HG03280 (cell line): ENCODE results near the gene HMGCLL1.

Experiments
- ATAC-seq: cut with Tn5 transposase; IDR thresholded peaks from one replicate; pipeline ENCODE4 v1.9.1; 2021; ENCODE audit warnings: mild to moderate bottlenecking, moderate library complexity; ENCODE audit not compliant: unreplicated experiment

Gene HMGCLL1

GRCh38 chr6:55578537-55579363, at the start of gene HMGCLL1:
HMGCLL1 (minus strand) TSS chr6:55579192; CDS start chr6:55579055, 137 bp downstream.
- no peak for ATAC-seq

- no peak for ATAC-seq
Measured at GRCh38 chr6:55621993-55622392, 43.0 kb upstream of the HMGCLL1 start.

- no peak for ATAC-seq
Measured at GRCh38 chr6:55621244-55621643, 42.3 kb upstream of the HMGCLL1 start.

GRCh38 chr6:55617272-55617671, 38.3 kb upstream of the HMGCLL1 start:
- peak; percentile 86 for ATAC-seq

- ATAC-seq: no peak
Measured at GRCh38 chr6:55604021-55604420, 25.0 kb upstream of the HMGCLL1 start.

GRCh38 chr6:55601120-55601519, 22.1 kb upstream of the HMGCLL1 start:
- ATAC-seq: no peak

GRCh38 chr6:55594442-55594841, 15.4 kb upstream of the HMGCLL1 start:
- no peak for ATAC-seq

GRCh38 chr6:55584654-55585354, 5.8 kb upstream of the HMGCLL1 start:
- no peak for ATAC-seq

GRCh38 chr6:55576811-55577210, 2.2 kb downstream of the HMGCLL1 start:
- no peak for ATAC-seq

GRCh38 chr6:55574556-55574955, 4.4 kb downstream of the HMGCLL1 start:
- no peak for ATAC-seq

GRCh38 chr6:55569638-55570037, 9.4 kb downstream of the HMGCLL1 start:
- no peak for ATAC-seq

- ATAC-seq: no peak
Measured at GRCh38 chr6:55568808-55569439, 10.1 kb downstream of the HMGCLL1 start.

- no peak for ATAC-seq
Measured at GRCh38 chr6:55567558-55567957, 11.4 kb downstream of the HMGCLL1 start.

- no peak for ATAC-seq
Measured at GRCh38 chr6:55566036-55566710, 12.8 kb downstream of the HMGCLL1 start.

- ATAC-seq: no peak
Measured at GRCh38 chr6:55562318-55562717, 16.7 kb downstream of the HMGCLL1 start.

GRCh38 chr6:55560290-55560885, 18.6 kb downstream of the HMGCLL1 start:
- ATAC-seq: no peak

- no peak for ATAC-seq
Measured at GRCh38 chr6:55557146-55557545, 21.8 kb downstream of the HMGCLL1 start.

- ATAC-seq: no peak
Measured at GRCh38 chr6:55545791-55546190, 33.2 kb downstream of the HMGCLL1 start.

GRCh38 chr6:55543633-55544309, 35.2 kb downstream of the HMGCLL1 start:
- no peak for ATAC-seq

- no peak for ATAC-seq
Measured at GRCh38 chr6:55541024-55541423, 38.0 kb downstream of the HMGCLL1 start.
